H7 (cell line): ENCODE measurements around the gene RAPGEF2. TPM values are rescaled to one million over a fixed set of nuclear protein-coding genes. Genes with fewer than 3 reads are reported as not detected.
"Not testable (repeated sequence)": the region's sequence is repeated elsewhere in the genome, so short reads cannot be mapped to it uniquely, and the experiment has no call there.

ENCODE experiments used
- DNase-seq: peaks from one replicate; pipeline ENCODE4 v3.0.0; 2012
- H3K27me3 ChIP-seq: 2 replicates; pipeline ENCODE4 v1.6.0; 2011; ENCODE audit warnings: mild to moderate bottlenecking, low read length; ENCODE audit not compliant: control insufficient read depth, insufficient read depth
- H3K36me3 ChIP-seq: replicated peaks from 2 replicates; pipeline ENCODE4 v1.5.1; 2011; ENCODE audit warnings: low read length; ENCODE audit not compliant: control insufficient read depth, insufficient read depth
- H3K4me3 ChIP-seq: 2 replicates; pipeline ENCODE4 v1.5.1; 2011; ENCODE audit warnings: low read depth, mild to moderate bottlenecking, control low read depth, low read length, moderate library complexity; ENCODE audit not compliant: insufficient read depth
- total RNA-seq: library from RNA; depleted of rRNA; stranded (reverse); fragments of >200 nt; shearing (Covaris generic); gene quantifications from 2 replicates; pipeline ENCODE4 v1.2.3, GENCODE V29; 2014

Gene RAPGEF2
- total RNA-seq, 1 experiment from 2014 or later: 33.2 TPM

DNA sequence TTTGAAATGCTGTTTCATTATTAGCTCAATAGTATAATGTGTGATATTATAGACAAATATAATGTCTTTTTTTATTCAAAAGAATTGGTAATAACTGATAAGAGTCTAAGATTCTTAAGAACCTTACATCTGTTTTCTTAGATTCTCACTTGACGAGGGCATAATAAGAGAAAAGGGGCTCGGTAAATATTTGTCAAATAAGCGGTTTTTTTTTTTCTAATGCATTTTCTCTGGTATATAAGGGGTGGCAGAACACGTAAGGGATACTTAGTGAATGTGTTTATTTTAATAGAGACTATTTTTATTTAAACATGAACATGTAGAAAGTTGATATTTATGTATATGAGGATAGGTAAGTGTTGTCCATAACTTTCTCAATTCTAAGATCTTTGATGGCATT is 200.6 kb downstream of the RAPGEF2 start:
- Histone ChIP-seq H3K27me3 (no peaks in the 10 kb centered on the region), H3K4me3 (no peak overlapping the region), H3K36me3 (no peaks in the 10 kb centered on the region)
- DNase-seq: no peak

DNA sequence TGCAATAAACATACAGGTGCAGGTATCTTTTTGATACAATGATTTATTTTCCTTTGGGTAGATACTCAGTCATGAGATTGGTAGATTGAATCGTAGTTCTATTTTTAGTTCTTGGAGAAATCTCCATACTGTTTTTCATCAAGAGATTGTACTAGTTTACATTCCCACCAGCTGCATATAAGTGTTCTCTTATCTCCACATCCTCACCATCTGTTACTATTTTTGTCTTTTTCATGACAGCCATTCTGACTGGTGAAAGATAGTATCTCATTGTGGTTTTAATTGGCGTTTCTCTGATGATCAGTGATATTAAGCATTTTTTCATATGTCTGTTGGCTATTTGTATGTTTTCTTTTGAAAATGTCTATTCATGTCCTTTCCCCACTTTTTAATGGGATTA is 202.2 kb downstream of the RAPGEF2 start:
- no peak for DNase-seq
- Histone ChIP-seq H3K36me3 (no peaks in the 10 kb centered on the region), H3K27me3 (no peaks in the 10 kb centered on the region), H3K4me3 (no peak overlapping the region)

DNA sequence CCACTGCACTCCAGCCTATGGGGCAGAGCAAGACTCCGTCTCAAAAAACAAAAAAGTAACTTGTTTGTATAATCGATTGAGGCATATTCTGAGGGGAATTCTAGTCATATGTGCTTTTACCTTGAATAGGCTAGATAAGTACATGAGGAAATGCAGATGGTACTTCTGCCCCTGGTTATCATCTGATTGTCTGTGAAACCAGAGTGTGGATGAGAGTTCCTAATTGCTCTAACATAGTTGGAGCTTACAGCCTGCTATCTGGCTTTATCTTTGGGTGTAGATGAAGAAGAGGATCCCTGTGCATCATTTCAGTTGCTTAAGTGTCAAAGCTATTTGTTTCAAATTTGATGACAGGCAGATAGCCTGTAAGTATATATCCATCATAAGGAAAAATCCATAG is 205.1 kb downstream of the RAPGEF2 start:
- no peak for DNase-seq
- H3K27me3 ChIP-seq: no peaks in the 10 kb centered on the region
- H3K36me3 ChIP-seq: no peaks in the 10 kb centered on the region
- H3K4me3 ChIP-seq: no peak overlapping the region

DNA sequence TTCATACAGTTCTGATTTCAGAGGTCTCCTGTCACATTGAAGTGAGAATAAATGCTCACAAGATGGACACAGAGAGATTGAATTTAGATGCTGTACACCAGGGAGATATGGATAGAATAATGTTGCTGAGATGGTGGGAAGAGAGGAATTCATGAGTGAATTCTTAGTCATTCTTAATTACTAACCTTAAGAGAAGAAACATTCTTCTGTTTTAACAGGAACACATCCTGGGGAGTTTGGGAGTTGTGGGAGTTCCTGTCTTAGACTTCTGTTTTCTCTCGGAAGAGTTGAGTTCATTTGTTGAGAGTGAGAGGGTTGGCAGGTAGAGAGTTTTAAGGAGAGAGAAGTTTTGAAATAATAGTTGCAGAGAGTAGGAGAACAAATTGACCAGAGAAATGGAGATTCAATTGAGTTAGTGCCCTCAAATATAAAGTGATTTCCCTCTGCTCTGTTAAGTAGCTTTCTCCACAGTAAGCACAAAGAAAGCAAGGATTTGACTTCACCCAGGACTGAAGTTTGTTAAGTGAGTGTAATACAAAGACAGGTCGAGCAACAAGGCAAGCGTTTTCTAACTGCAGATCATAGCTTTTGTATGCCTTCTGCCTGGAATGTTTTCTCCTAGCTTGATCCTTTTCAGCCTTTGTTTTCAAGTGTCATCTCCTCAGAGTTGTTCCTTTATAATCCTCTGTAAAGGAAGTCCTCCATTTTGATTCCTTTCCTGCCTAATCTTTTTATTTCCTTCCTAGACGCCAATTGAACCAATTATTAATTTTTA is 205.9 kb downstream of the RAPGEF2 start:
- Histone ChIP-seq H3K27me3 (no peaks in the 10 kb centered on the region), H3K36me3 (no peaks in the 10 kb centered on the region), H3K4me3 (no peak overlapping the region)
- no peak for DNase-seq

- H3K27me3 ChIP-seq: no peaks in the 10 kb centered on the region
- DNase-seq: no peak
- no peak overlapping the region for H3K4me3 ChIP-seq
- H3K36me3 ChIP-seq: no peaks in the 10 kb centered on the region
Measured at GRCh38 chr4:159312236-159312635, 209.4 kb downstream of the RAPGEF2 start.

- H3K36me3 ChIP-seq, DNase-seq, H3K4me3 ChIP-seq: not testable (repeated sequence)
Measured at GRCh38 chr4:159315879-159316278, 213.0 kb downstream of the RAPGEF2 start.

DNA sequence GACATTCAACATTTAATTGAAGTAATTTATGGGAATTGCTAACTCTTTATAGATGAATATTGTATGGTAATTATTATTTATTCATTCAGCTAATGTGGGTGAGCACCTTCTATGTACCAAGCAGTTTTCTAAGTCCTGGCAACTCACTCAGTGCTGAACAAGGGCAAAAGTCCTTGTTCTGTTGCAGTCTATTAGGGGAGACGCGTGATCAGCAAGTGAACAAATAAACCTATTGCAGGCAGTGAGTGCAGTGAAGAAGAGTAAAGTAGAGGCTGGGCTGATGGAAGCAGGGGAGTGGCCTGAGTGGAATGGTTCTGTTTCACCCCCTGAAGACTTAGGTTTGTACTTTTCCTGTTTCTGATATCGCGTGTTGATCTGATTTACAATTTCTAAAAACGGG is 214.3 kb downstream of the RAPGEF2 start:
- no peak for DNase-seq
- H3K36me3 ChIP-seq: no peaks in the 10 kb centered on the region
- H3K4me3 ChIP-seq: no peak overlapping the region
- no peaks in the 10 kb centered on the region for H3K27me3 ChIP-seq

More at GRCh38 chr4:159315879-159316278, 213.0 kb downstream of the RAPGEF2 start:
- H3K27me3 ChIP-seq: not testable (repeated sequence)

DNA sequence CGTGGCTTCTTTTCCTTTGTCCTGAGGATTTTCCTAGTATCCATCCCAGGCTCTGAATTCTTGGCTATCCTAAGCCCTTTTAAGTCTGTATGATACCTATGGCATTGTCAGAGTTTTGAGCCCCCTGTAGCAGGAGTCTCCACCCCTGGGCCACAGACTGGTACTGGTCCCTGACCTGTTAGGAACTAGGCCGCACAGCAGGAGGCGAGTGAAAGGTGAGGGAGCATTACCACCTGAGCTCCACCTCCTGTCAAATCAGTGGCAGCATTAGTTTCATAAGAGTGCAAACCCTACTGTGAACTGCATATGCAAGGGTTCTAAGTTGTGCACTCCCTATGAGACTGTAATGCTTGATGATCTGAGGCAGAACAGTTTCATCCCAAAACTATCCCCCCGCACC is 216.1 kb downstream of the RAPGEF2 start:
- no peaks in the 10 kb centered on the region for H3K27me3 ChIP-seq
- no peaks in the 10 kb centered on the region for H3K36me3 ChIP-seq
- no peak for DNase-seq
- H3K4me3 ChIP-seq: no peak overlapping the region

GRCh38 chr4:159326480-159326879 is 223.6 kb downstream of the RAPGEF2 start:
- Histone ChIP-seq H3K36me3 (no peaks in the 10 kb centered on the region; the same call in 1 of the 2 replicates), H3K4me3 (no peak overlapping the region), H3K27me3 (no peaks in the 10 kb centered on the region)
- no peak for DNase-seq

DNA sequence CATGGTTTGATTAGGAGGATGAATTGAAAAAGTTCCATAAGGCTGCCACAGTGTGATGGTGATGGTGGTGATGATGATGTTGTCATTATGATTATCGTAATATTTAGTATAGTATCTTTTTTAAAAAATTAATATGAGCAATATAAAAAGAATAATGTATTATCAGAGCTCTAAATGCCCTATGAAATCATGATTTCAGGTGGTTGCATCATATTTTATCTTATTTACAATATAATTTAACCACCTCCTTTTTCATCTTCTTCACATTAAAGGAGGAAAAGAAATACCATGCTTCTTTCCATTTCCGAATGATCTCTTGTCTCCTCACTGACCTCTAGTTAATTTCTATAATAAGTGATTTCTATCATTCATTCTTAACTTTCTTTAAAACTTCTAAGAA is 225.9 kb downstream of the RAPGEF2 start:
- H3K36me3 ChIP-seq: no peaks in the 10 kb centered on the region; the same call in 1 of the 2 replicates
- DNase-seq: no peak
- H3K27me3 ChIP-seq: no peaks in the 10 kb centered on the region
- no peak overlapping the region for H3K4me3 ChIP-seq

DNA sequence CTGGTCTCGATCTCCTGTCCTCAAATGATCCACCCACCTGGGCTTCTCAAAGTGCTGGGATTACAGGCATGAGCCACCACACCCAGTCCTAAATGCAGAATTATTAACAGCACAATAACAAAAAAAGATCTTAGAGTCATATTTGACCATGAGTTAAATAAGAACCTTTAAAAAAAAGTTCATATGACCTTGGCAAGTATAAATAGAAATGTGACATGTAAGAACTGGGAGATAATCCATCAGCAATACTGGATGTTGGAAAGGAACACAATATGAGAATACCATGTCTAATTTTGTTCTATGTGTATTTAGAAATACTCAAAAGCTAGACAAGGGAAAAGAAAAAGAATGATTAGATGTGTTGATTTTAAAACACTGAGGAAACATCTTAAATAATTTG is 231.6 kb downstream of the RAPGEF2 start:
- H3K36me3 ChIP-seq: peaks cover 3% of the 10 kb centered on the region
- no peaks in the 10 kb centered on the region for H3K27me3 ChIP-seq
- H3K4me3 ChIP-seq: no peak overlapping the region
- no peak for DNase-seq

DNA sequence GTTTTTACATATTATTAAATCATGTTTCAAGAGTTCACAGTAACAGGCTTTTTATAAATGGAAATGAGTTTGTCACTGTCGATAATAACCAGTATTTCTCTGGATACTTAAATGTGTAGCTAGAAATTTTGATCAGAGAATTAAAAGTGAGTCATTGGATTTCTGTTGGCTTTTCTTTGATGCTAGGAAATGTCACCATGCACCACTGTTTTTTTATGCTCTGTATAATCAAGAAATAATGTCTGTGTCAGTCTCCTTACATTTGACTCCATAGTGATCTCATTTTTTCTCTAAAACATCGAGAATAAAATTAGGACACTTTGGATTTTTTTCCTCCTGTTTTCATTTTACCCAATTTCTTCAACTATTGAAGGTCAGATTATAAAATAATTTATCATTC is 234.2 kb downstream of the RAPGEF2 start:
- H3K36me3 ChIP-seq: peaks cover 4% of the 10 kb centered on the region

GRCh38 chr4:159341522-159341921 is 238.6 kb downstream of the RAPGEF2 start:
- Histone ChIP-seq H3K4me3 (no peak overlapping the region), H3K27me3 (no peaks in the 10 kb centered on the region), H3K36me3 (peaks cover 6% of the 10 kb centered on the region)
- no peak for DNase-seq

More for the DNA sequence above, 234.2 kb downstream of the RAPGEF2 start:
- Histone ChIP-seq H3K27me3 (no peaks in the 10 kb centered on the region), H3K4me3 (no peak overlapping the region)
- no peak for DNase-seq

- no peak for DNase-seq
- no peaks in the 10 kb centered on the region for H3K27me3 ChIP-seq
- peaks cover 6% of the 10 kb centered on the region for H3K36me3 ChIP-seq
- no peak overlapping the region for H3K4me3 ChIP-seq
Measured at GRCh38 chr4:159342374-159342773, 239.5 kb downstream of the RAPGEF2 start.

DNA sequence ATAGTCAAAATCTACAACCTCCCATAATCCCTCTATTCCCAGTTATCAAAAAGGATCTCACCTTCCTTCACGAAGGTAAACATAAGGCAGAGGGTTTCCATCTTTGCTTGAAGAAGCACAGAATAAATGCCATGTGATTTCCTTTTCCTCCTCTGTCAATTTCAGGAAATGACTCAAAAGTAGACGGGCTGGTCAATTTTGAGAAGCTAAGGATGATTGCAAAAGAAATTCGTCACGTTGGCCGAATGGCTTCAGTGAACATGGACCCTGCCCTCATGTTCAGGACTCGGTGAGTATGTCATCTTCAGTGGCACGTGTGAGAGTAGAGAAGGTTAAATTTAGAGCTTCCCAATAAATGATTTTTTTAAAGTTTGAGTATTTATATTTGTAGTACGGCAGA is 240.2 kb downstream of the RAPGEF2 start:
- Histone ChIP-seq H3K4me3 (no peak overlapping the region), H3K36me3 (peaks cover 6% of the 10 kb centered on the region), H3K27me3 (no peaks in the 10 kb centered on the region)
- DNase-seq: no peak

DNA sequence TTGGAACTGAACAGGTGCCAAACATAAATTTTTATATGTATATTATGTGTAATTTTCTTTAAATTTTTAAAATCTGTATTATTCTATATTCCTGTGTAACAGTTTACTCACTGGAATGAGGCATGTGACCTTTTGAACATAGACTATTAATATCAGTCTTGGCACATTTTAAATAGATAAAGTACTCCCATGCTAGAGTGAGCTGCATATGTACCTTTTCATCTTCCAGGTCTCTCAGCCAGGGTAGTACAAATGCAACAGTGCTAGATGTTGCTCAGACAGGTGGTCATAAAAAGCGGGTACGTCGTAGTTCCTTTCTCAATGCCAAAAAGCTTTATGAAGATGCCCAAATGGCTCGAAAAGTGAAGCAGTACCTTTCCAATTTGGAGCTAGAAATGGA is 242.0 kb downstream of the RAPGEF2 start:
- Histone ChIP-seq H3K36me3 (peaks cover 2% of the 10 kb centered on the region), H3K4me3 (no peak overlapping the region), H3K27me3 (no peaks in the 10 kb centered on the region)
- no peak for DNase-seq
